ENCODE measurements around the gene ALG11.
A peak's percentile ranks its signal among the peaks of the same experiment; 100 is the strongest.

The ALG11 gene

GRCh38 chr13:51998723-51999509 is 13.3 kb upstream of the ALG11 start:
- TF ChIP-seq CTCF (IDR thresholded peaks at IDR 0.05; ENCODE audit: low read depth, low read length, missing control alignments) = no peak
- H3K4me3 ChIP-seq (replicated peaks; ENCODE audit: low read depth, low read length) = no peak overlapping the region
- no peak for DNase-seq (ENCODE audit: extremely low read depth, low read depth)

GRCh38 chr13:51999510-51999911 is 12.7 kb upstream of the ALG11 start:
- TF ChIP-seq CTCF (IDR thresholded peaks at IDR 0.05; ENCODE audit: low read depth, low read length, missing control alignments) = no peak
- DNase-seq (ENCODE audit: extremely low read depth, low read depth) = no peak
- H3K4me3 ChIP-seq (replicated peaks; ENCODE audit: low read depth, low read length) = no peak overlapping the region

GRCh38 chr13:51999921-52000320 is 12.3 kb upstream of the ALG11 start:
- TF ChIP-seq CTCF (IDR thresholded peaks at IDR 0.05; ENCODE audit: low read depth, low read length, missing control alignments) = no peak
- DNase-seq (ENCODE audit: extremely low read depth, low read depth) = no peak
- H3K4me3 ChIP-seq (replicated peaks; ENCODE audit: low read depth, low read length) = no peak overlapping the region

- no peak overlapping the region for H3K4me3 ChIP-seq (replicated peaks; ENCODE audit: low read depth, low read length)
- peak; percentile 57 for TF ChIP-seq CTCF (IDR thresholded peaks at IDR 0.05; ENCODE audit: low read depth, low read length, missing control alignments)
- DNase-seq (ENCODE audit: extremely low read depth, low read depth) = peak; percentile 10
These were observed 11.0 kb upstream of the ALG11 start for GRCh38 chr13:52001120-52001731.

GRCh38 chr13:52002361-52002760 is 9.8 kb upstream of the ALG11 start:
- H3K4me3 ChIP-seq (replicated peaks; ENCODE audit: low read depth, low read length) = no peak overlapping the region

GRCh38 chr13:52003541-52003940 is 8.7 kb upstream of the ALG11 start:
- TF ChIP-seq CTCF (IDR thresholded peaks at IDR 0.05; ENCODE audit: low read depth, low read length, missing control alignments) = no peak
- no peak for DNase-seq (ENCODE audit: extremely low read depth, low read depth)

More at GRCh38 chr13:52002361-52002760, 9.8 kb upstream of the ALG11 start:
- no peak for TF ChIP-seq CTCF (IDR thresholded peaks at IDR 0.05; ENCODE audit: low read depth, low read length, missing control alignments)
- DNase-seq (ENCODE audit: extremely low read depth, low read depth) = no peak

More at GRCh38 chr13:52003541-52003940, 8.7 kb upstream of the ALG11 start:
- no peak overlapping the region for H3K4me3 ChIP-seq (replicated peaks; ENCODE audit: low read depth, low read length)

Measured in HFF-Myc (cell line).